ENCODE data around the gene CYTH4. TPM values are rescaled to one million over a fixed set of nuclear protein-coding genes. Genes with fewer than 3 reads are reported as not detected.

The CYTH4 gene
- total RNA-seq, 2 donors from 2014 or later = 1.5 to 5.9 TPM

DNA sequence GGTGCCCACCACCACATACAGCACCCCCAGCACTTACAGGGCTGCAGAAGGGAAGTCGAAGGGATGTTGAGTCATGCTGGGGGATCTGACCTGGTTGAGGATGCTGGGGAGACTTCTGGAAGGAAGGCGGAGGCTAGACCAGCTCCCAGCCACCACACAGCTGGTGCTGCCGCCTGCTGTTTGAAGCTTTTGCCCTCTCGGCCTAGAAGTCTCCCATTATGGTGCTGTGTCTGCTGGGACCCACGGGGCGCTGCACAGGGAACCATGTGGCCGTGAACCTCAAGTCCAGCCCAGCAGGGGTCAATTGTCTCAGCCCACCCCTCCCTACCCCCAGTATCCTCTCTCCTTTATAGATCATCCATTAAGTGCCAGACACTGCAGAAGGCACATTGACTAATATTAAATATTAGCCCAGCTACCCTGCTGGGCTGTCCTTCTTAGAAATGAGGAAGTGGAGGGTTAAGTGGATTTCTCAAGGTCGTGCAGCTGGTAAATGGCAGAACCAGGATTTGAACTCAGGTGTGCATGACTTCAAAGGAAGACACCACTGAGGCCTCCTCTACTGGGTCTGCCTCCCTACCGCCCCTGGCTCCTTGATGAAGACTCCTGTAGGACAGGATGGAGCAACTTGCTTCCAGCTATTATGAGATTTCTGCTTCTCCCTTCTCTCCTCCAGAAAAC is 49.7 kb downstream of the CYTH4 start:
- H3K4me3 ChIP-seq = no peak overlapping the region
- H3K4me1 ChIP-seq = peaks cover 0 to 11% of the 10 kb centered on the region in 2 donors
- DNase-seq (ENCODE audit: low spot score) = no peak
- TF ChIP-seq, protein P1, sequence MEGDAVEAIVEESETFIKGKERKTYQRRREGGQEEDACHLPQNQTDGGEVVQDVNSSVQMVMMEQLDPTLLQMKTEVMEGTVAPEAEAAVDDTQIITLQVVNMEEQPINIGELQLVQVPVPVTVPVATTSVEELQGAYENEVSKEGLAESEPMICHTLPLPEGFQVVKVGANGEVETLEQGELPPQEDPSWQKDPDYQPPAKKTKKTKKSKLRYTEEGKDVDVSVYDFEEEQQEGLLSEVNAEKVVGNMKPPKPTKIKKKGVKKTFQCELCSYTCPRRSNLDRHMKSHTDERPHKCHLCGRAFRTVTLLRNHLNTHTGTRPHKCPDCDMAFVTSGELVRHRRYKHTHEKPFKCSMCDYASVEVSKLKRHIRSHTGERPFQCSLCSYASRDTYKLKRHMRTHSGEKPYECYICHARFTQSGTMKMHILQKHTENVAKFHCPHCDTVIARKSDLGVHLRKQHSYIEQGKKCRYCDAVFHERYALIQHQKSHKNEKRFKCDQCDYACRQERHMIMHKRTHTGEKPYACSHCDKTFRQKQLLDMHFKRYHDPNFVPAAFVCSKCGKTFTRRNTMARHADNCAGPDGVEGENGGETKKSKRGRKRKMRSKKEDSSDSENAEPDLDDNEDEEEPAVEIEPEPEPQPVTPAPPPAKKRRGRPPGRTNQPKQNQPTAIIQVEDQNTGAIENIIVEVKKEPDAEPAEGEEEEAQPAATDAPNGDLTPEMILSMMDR (IDR thresholded peaks at IDR 0.05) = no peak
- no peaks in the 10 kb centered on the region for H3K9me3 ChIP-seq
- no peak overlapping the region for H3K27ac ChIP-seq
- no peaks in the 10 kb centered on the region for H3K36me3 ChIP-seq
- peaks cover 19 to 33% of the 10 kb centered on the region in 2 donors for H3K27me3 ChIP-seq

DNA sequence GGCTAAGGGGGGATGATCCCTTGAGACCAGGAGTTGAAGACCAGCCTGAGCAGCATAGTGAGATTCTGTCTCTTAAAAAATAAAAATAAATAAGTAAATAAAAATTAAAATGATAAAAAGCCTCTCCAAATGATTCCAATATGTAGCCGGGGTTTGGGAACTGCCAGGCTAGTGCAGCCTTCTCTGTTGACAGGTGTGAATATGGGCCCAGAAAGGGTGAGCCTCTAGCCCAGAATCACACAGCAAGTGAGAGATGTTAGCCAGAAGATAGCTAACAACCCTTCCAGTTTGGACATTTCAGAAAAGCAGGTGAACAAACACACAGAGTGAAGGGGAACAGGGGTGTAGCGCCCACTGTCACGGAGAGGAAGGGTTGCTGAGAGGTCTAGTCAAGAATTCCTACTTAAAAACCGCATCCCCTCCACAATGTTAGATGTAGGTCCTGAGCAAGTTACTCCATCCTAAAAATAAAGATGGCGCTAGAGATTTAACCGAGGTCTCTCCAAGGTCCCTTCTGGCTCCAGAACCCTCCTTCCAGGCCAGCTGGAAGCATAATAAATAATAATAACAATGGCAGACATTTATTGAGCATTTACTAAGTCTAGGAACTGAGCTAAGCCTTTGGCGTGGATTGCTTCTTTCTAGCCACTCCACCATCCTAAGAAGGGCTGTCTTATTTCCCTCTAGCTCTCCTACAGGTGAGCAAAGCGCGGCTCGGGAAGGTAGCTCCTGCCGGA is 51.6 kb downstream of the CYTH4 start:
- H3K4me1 ChIP-seq = peaks cover 0 to 11% of the 10 kb centered on the region in 2 donors
- no peaks in the 10 kb centered on the region for H3K36me3 ChIP-seq
- no peak overlapping the region for H3K27ac ChIP-seq
- no peak for DNase-seq (ENCODE audit: low spot score)
- no peak overlapping the region for H3K4me3 ChIP-seq
- TF ChIP-seq, protein P1 (IDR thresholded peaks at IDR 0.05) = no peak
- H3K27me3 ChIP-seq = peaks cover 19 to 37% of the 10 kb centered on the region in 2 donors
- no peaks in the 10 kb centered on the region for H3K9me3 ChIP-seq

DNA sequence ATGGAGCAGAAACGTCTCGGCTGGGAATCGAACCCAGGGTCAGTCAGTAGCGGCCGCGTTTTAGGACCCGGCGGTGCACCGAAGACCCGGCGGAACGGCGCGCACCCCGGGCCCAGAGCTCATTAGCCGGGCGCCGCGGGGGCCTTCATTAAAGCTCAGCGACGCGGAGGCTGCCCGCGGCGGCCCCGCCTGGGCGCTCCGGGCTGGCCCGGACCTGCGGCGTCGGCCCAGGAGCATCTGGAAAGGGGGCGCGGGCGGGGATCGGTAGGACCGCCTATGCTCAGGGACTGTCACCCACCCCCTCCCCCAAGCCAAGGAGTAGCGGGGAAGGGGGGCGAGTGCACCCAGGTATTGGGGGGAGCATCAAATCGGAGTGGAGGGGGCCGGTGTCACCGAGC is 52.2 kb downstream of the CYTH4 start:
- H3K4me1 ChIP-seq = peaks cover 0 to 11% of the 10 kb centered on the region in 2 donors
- peaks cover 19 to 37% of the 10 kb centered on the region in 2 donors for H3K27me3 ChIP-seq
- no peak overlapping the region for H3K4me3 ChIP-seq
- H3K36me3 ChIP-seq = no peaks in the 10 kb centered on the region
- TF ChIP-seq, protein P1 (IDR thresholded peaks at IDR 0.05) = no peak
- H3K9me3 ChIP-seq = no peaks in the 10 kb centered on the region
- H3K27ac ChIP-seq = no peak overlapping the region
- no peak for DNase-seq (ENCODE audit: low spot score)

DNA sequence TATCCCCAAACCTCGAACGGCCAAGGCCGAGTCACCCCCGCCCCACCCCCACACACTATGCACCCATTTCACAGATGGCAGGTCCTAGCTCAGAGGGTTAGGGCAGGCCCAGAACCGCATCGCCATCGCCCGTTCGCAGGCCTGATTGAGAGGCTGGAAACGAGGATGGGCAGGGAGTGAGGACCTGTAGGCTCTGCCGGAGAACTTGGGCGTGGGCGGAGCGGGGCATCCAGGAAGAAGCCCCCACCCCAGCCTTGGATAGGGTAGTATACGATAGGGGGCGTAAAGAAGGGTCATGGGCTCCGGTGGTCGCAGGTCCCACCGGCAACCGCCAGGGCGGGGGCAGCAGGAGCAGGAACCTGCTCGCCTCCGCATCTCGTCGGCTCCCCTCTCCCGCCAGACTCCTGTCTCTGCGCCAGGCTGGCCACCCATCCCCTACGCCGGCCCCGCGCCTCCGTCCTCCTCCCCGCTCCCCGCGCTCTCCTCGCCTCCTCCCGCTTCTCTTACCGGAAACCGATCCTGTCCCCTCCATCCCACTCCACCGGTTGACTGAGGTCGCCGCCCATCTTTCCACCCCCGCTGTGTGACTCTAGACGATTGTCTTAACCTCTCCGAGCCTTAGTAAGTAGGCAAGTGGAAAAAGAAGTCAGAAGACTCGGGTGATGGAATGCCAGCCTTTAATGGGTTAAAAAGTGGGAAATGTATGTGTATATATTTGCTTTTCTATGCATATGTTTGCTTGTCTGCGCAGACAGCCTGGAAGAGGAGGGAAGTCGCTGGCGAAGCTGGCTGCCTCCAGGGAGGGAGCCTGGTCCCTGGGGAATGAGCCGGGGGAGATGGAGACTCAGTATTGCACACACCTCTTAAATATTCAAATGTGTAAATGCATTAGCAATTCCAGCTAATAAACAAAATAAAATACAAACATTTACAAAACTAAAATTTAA is 52.8 kb downstream of the CYTH4 start:
- H3K27ac ChIP-seq = no peak overlapping the region
- peaks cover 19 to 37% of the 10 kb centered on the region in 2 donors for H3K27me3 ChIP-seq
- H3K36me3 ChIP-seq = no peaks in the 10 kb centered on the region
- H3K4me1 ChIP-seq = peaks cover 0 to 11% of the 10 kb centered on the region in 2 donors
- TF ChIP-seq, protein P1 (IDR thresholded peaks at IDR 0.05) = no peak
- no peak for DNase-seq (ENCODE audit: low spot score)
- no peaks in the 10 kb centered on the region for H3K9me3 ChIP-seq
- H3K4me3 ChIP-seq = no peak overlapping the region

DNA sequence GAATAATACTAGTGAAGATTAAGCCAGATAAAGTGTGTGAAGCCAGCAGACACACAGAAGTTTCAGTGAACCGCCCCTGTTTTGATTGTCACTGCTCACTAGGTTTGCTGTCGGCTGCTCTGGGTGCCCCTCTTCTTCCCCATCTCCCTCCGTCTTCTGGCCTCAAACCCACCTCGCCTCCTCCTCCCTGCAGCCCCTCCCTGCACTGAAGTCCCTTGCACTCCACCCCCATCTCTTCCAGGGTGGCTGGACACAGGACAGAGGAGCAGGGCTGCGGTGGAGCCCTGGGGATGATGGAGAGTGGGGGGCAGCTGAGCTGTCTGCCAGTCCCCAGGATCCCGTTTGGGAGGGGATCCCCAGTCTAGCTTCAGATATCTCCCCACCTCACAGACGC is 53.5 kb downstream of the CYTH4 start:
- H3K4me1 ChIP-seq = peaks cover 0 to 11% of the 10 kb centered on the region in 2 donors
- DNase-seq (ENCODE audit: low spot score) = no peak
- TF ChIP-seq, protein P1 (IDR thresholded peaks at IDR 0.05) = no peak
- H3K27ac ChIP-seq = no peak overlapping the region
- no peaks in the 10 kb centered on the region for H3K9me3 ChIP-seq
- H3K36me3 ChIP-seq = no peaks in the 10 kb centered on the region
- H3K4me3 ChIP-seq = no peak overlapping the region
- H3K27me3 ChIP-seq = peaks cover 19 to 37% of the 10 kb centered on the region in 2 donors

Measured in right atrium auricular region (tissue), 2 donors.